Fibroblast of the aortic adventitia (primary cell): Measurements from ENCODE around the gene SRXN1. TPM values are rescaled to one million over a fixed set of nuclear protein-coding genes. Genes with fewer than 3 reads are reported as not detected.

Experiments
- DNase-seq: peaks from one replicate; pipeline ENCODE4 v3.0.0-alpha.2; 2010; ENCODE audit warnings: low read depth
- H3K4me3 ChIP-seq: 2 replicates; pipeline ENCODE4 v1.5.1; 2011; ENCODE audit warnings: low read depth, mild to moderate bottlenecking, control low read depth, low read length, moderate library complexity
- total RNA-seq: library from RNA; depleted of rRNA; stranded (reverse); fragments of >200 nt; gene quantifications from 2 replicates; pipeline ENCODE4 v1.2.3, GENCODE V29; 2012; ENCODE audit warnings: low replicate concordance
- TF ChIP-seq, protein P1 (sequence below): IDR thresholded peaks from 2 replicates; pipeline ENCODE4 v1.5.1; 2011; ENCODE audit warnings: mild to moderate bottlenecking, low read length, control low read depth, inconsistent platforms; ENCODE audit not compliant: insufficient read depth

The SRXN1 gene
- total RNA-seq, 1 donor: 67.9 TPM

DNA sequence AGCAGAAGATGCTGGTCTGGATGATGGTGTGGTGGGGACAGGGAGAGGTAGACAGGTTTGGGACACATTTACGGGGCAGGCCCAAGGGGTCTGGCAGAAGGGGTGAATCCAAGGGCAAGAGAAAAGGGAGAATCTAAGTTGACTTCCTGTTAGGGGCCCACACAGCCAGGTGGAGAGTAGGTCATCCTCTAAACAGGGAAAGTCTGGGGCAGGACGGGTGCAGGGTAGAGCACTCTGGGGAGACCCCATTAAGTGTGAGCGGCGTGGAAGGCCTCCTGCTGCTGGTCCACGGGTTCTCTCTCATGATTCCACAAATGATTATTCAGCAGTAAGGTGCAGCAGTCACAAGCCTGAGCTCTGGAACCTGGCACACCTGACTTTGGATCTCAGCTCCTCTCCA lies 2.7 kb downstream of the SRXN1 start:
- no peak for DNase-seq
- TF ChIP-seq, protein P1, sequence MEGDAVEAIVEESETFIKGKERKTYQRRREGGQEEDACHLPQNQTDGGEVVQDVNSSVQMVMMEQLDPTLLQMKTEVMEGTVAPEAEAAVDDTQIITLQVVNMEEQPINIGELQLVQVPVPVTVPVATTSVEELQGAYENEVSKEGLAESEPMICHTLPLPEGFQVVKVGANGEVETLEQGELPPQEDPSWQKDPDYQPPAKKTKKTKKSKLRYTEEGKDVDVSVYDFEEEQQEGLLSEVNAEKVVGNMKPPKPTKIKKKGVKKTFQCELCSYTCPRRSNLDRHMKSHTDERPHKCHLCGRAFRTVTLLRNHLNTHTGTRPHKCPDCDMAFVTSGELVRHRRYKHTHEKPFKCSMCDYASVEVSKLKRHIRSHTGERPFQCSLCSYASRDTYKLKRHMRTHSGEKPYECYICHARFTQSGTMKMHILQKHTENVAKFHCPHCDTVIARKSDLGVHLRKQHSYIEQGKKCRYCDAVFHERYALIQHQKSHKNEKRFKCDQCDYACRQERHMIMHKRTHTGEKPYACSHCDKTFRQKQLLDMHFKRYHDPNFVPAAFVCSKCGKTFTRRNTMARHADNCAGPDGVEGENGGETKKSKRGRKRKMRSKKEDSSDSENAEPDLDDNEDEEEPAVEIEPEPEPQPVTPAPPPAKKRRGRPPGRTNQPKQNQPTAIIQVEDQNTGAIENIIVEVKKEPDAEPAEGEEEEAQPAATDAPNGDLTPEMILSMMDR: no peak
- no peak overlapping the region for H3K4me3 ChIP-seq

DNA sequence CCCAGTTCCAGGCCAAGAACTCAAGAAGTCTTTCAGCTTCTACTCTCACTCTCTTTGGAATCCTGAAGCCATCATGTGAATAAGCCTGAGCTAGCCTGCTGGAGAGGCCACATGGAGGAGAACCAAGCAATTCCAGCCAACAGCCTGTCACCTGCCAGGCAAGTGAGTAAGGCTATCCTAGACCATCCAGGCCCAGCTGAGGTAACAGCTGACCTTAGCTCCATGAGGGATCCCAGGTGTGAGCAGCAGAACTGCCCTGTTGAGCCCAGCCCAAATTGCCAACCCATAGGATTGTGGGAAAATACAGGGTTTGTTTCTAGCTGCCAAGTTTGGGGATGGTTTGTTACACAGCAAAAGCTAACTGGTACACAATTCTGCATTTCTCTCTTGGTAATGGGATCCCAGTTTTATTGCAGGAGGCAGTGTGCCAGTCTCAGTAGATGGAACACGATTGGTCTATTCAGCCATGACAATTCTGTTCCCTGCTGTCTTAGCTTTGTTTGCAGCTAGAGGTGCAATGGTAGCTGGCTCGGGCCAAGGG lies 5.5 kb downstream of the SRXN1 start:
- DNase-seq: no peak
- no peak overlapping the region for H3K4me3 ChIP-seq
- TF ChIP-seq, protein P1: no peak

DNA sequence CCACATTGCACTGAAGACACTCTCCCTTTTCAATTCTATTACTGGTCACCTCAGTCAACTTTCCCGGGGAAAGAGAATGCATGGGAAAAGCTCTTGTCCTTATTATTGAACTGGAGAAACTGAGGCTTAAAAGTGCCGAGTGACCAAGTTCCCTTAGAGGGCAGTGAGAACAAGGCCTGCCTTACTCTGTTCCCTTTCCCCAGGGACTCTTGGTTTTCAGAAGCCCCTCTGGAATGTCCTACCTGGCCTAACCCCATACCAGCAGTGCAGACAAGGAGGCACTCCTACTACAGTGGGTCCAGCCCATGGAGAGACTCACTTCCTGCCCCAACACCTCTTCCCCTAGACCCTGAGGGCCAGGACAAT lies 6.1 kb downstream of the SRXN1 start:
- no peak for DNase-seq
- TF ChIP-seq, protein P1: no peak
- H3K4me3 ChIP-seq: no peak overlapping the region

DNA sequence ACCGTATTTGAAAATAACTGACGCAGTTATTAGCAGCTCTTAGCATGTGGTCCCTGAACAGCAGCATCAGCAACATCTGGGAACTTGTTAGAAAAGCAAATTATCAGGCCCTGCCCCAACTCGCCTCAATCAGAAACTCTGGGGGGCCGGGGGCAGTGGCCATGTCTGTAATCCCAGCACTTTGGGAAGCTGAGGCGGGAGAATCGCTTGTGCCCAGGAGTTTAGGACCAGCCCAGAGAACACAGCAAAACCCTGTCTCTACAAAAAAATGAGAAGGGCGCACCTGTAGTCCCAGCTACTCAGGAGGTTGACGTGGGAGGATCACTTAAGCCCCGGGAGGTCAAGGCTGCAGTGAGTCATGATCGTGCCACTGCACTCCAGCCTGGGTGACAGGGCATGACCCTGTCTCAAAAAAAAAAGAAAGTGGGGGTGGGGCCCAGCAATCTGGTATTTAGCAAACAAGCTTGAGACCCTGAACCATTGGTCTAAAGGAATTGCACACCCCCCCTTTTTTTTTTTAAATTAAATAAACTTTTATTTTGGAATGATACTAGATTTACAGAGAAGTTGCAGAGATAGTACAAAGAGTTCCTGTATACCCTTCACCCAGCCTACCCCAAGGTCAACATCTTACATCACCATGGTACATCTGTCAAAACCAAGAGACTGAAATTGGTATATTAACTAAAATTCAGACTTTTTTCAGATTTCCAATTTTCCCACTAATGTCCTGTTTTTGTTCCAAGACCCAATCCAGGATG lies 6.7 kb downstream of the SRXN1 start:
- no peak overlapping the region for H3K4me3 ChIP-seq
- no peak for DNase-seq
- TF ChIP-seq, protein P1: no peak

DNA sequence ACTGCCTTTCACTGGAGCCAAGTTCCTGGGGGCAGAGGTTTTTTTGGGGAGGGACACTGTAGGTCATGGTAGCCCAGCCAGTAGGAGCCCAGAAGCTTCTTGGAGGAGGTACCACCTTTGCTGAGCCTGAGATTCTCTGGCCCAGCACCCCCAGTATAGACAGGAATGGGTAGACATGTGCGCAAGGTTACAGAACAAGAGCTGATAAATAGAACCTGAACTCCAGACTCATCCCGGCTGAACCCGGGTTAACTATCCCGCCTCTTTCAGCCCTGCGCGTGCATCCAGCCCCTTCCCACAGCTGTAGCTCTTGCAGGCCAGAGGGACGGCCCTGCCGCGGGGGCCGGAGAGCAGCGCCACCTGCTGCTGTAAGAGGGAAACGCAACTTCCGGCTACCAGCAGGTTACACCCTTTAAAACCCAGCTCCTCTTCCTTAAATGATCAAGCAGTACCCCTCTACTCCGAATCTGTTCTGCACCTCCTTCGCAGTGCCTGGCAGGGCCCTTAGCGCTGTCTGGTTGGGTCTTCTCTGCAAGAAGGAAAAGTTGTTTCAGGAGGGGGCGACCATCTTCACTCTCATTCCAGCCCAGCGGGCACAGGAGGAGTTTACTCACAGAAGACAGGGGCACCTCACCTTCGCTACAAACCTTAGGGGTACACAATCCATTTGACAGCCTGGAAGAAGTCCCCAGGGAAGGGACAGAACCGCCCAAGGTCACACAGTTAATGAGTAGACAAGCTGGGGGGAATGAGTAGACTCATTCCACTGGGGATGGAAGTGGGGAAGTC lies 7.5 kb downstream of the SRXN1 start:
- H3K4me3 ChIP-seq: no peak overlapping the region
- TF ChIP-seq, protein P1: peak; percentile 96
- DNase-seq: peak; percentile 63

DNA sequence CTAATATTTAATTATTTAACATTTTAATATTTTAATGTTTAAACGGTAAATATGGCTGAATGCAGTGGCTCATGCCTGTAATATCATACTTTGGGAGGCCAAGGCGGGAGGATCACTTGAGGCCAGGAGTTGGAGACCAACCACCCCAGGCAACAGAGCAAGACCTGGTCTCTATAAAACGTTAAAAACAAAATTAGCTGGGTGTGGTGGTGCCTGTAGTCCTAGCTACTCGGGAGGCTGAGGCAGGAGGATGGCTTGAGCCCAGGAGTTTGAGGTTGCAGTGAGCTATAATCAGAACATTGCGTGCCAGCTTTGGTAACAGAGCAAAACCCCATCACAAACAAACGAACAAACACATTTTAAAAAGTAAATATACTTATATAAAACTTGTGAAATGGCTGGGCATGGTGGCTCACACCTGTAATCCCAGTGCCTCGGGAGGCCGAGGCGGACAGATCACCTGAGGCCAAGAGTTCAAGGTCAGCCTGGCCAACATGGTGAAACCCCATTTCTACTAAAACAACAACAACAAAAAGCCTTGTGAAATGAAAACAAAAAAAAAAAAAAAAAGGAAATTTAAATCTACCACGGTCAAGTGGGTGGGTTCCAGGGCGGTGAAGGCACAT lies 8.2 kb downstream of the SRXN1 start:
- DNase-seq: no peak
- no peak overlapping the region for H3K4me3 ChIP-seq
- TF ChIP-seq, protein P1: no peak
